K562 (cell line): ENCODE results near the gene DYNLT2. TPM values are rescaled to one million over a fixed set of nuclear protein-coding genes. Genes with fewer than 3 reads are reported as not detected.

Experiments
- ATAC-seq: fragments of 200-7000 bp; cut with Tn5 transposase; 3 replicates; pipeline ENCODE4 v1.9.1; 2020; ENCODE audit warnings: moderate library complexity
- BruUV-seq: library from RNA; stranded (reverse); fragments of 400-500 nt; replicated peaks from 2 replicates; lab custom pipeline; 2021; lab: Mats Ljungman, UMichigan
- CTCF ChIA-PET: fragments of 300-600 bp; formaldehyde crosslinking; extraction: SDS; loops from one replicate; lab custom pipeline; 2021; ENCODE audit warnings: low intra/inter-chr PET ratio; lab: Yijun Ruan, JAX
- POLR2A ChIA-PET: fragments of 300-600, 350-650 bp; sonication (Branson Sonifier 250); formaldehyde crosslinking; extraction: SDS; loops from one replicate; lab custom pipeline; 2021; ENCODE audit warnings: antibody characterized with exemption, inconsistent platforms; lab: Yijun Ruan, JAX
- DNase-seq, 4 experiments: peaks; one replicate each; pipeline versions ENCODE4 v3.0.0 to v3.0.0-alpha.2; 2011 to 2018; ENCODE audit warnings: low spot score in 3 of 4, mixed read lengths in 3 of 4; ENCODE audit errors: extremely low read depth in 1 of 4
- FAIRE-seq: peaks from 2 replicates; lab custom pipeline; 2011; peaks lifted over from hg19 to GRCh38; lab: Jason Lieb, UNC
- H2AFZ ChIP-seq: 2 replicates; pipeline ENCODE4 v1.6.0; 2011; ENCODE audit warnings: low read depth, low read length, control low read depth, inconsistent platforms
- H3K27ac ChIP-seq: fragments of 200-600 bp; 3 replicates; pipeline ENCODE4 v1.8.0; 2011; ENCODE audit warnings: low read depth, mild to moderate bottlenecking, control low read depth, inconsistent platforms, low read length, moderate library complexity, mixed read lengths; ENCODE audit errors: extremely low read depth
- H3K27me3 ChIP-seq, 2 experiments: fragments of 300-600 bp in 1 of 2; 2 replicates in 1 of 2; 3 replicates in 1 of 2; pipeline versions ENCODE4 v1.6.0 to v1.8.0; 2011; ENCODE audit warnings: inconsistent platforms in 2 of 2, low read length in 2 of 2, mild to moderate bottlenecking in 1 of 2, mixed read lengths in 1 of 2, moderate library complexity in 1 of 2; ENCODE audit not compliant: control insufficient read depth in 2 of 2, insufficient read depth in 2 of 2
- H3K36me3 ChIP-seq: fragments of 300-600 bp; 3 replicates; pipeline ENCODE4 v1.8.0; 2011; ENCODE audit warnings: mild to moderate bottlenecking, low read length, inconsistent platforms; ENCODE audit not compliant: control insufficient read depth, insufficient read depth
- H3K4me1 ChIP-seq, 2 experiments: fragments of 200-600 bp in 1 of 2; replicated peaks in 1 of 2; 2 replicates in 1 of 2; 3 replicates in 1 of 2; pipeline versions ENCODE4 v1.5.1 to v1.8.0; 2011; ENCODE audit warnings: inconsistent platforms in 2 of 2, low read length in 2 of 2, mild to moderate bottlenecking in 1 of 2, mixed read lengths in 1 of 2, moderate library complexity in 1 of 2; ENCODE audit not compliant: control insufficient read depth in 2 of 2, insufficient read depth in 2 of 2
- H3K4me2 ChIP-seq: 2 replicates; pipeline ENCODE4 v1.6.1; 2011; ENCODE audit warnings: low read length, control low read depth, inconsistent platforms, mixed read lengths; ENCODE audit not compliant: insufficient read depth
- H3K4me3 ChIP-seq: fragments of 200-600 bp; sonication (generic), shearing (Covaris generic); 2 replicates; pipeline ENCODE4 v1.5.1; 2016; ENCODE audit warnings: control low read depth, inconsistent platforms
- H3K79me2 ChIP-seq: fragments of 200-600 bp; 3 replicates; pipeline ENCODE4 v1.8.0; 2011; ENCODE audit warnings: low read length, inconsistent platforms; ENCODE audit not compliant: control insufficient read depth, insufficient read depth
- H3K9ac ChIP-seq, 2 experiments: 2 replicates each; pipeline versions ENCODE4 v1.6.0 to v1.6.1; 2011; ENCODE audit warnings: low read depth in 2 of 2, low read length in 2 of 2, control low read depth in 1 of 2, inconsistent platforms in 1 of 2, mild to moderate bottlenecking in 1 of 2, mixed read lengths in 1 of 2; ENCODE audit not compliant: insufficient read depth in 1 of 2
- H3K9me1 ChIP-seq: one replicate; pipeline ENCODE4 v1.6.0; 2011; ENCODE audit warnings: inconsistent platforms, mild to moderate bottlenecking, low read length, moderate library complexity; ENCODE audit not compliant: control insufficient read depth, insufficient read depth
- H3K9me3 ChIP-seq: replicated peaks from 2 replicates; pipeline ENCODE4 v1.5.1; 2011; ENCODE audit warnings: low read depth, low read length, inconsistent platforms; ENCODE audit not compliant: control insufficient read depth, insufficient read depth
- H4K20me1 ChIP-seq: replicated peaks from 2 replicates; pipeline ENCODE4 v1.6.1; 2011; ENCODE audit warnings: low read length, inconsistent platforms, mixed read lengths; ENCODE audit not compliant: control insufficient read depth, insufficient read depth
- ARID2 ChIP-seq: fragments of 450-650 bp; IDR thresholded peaks from 2 replicates; pipeline ENCODE4 v1.6.1; 2017; ENCODE audit warnings: antibody characterized with exemption, mild to moderate bottlenecking
- BDP1 ChIP-seq: IDR thresholded peaks from 3 replicates; pipeline ENCODE4 v1.6.1; 2011; ENCODE audit not compliant: insufficient read length, insufficient read depth
- EP300 ChIP-seq: IDR thresholded peaks from 2 replicates; pipeline ENCODE4 v1.6.1; 2012; ENCODE audit warnings: low read length, improper control_type of control experiment
- JUND ChIP-seq, 2 experiments: IDR thresholded peaks; 2 replicates in 1 of 2; 3 replicates in 1 of 2; pipeline ENCODE4 v1.6.1; 2011; ENCODE audit warnings: borderline replicate concordance in 2 of 2, low read depth in 2 of 2, low read length in 2 of 2, improper control_type of control experiment in 1 of 2, missing biosample characterization in 1 of 2, missing genetic modification characterization in 1 of 2, missing genetic modification reagents in 1 of 2
- POLR2H ChIP-seq: IDR thresholded peaks from 2 replicates; pipeline ENCODE4 v1.6.1; 2016; ENCODE audit warnings: missing genetic modification characterization, low read depth, mild to moderate bottlenecking, control low read depth, missing compliant biosample characterization, moderate library complexity
- RBM17 ChIP-seq: fragments of 200-400 bp; formaldehyde crosslinking; IDR thresholded peaks from 2 replicates; pipeline ENCODE4 v1.6.1; 2017; ENCODE audit warnings: low read depth, mild to moderate bottlenecking, low read length, borderline replicate concordance
- RCOR1 ChIP-seq, 2 experiments: IDR thresholded peaks; 2 replicates each; pipeline ENCODE4 v1.6.1; 2012; ENCODE audit warnings: low read depth in 2 of 2, low read length in 2 of 2, borderline replicate concordance in 1 of 2, improper control_type of control experiment in 1 of 2
- SMARCE1 ChIP-seq: fragments of 450-650 bp; IDR thresholded peaks from 2 replicates; pipeline ENCODE4 v1.7.1; 2016; ENCODE audit warnings: mild to moderate bottlenecking
- SP1 ChIP-seq: sonication (generic); formaldehyde crosslinking; IDR thresholded peaks from 2 replicates; pipeline ENCODE4 v1.8.1; 2022; ENCODE audit warnings: mild to moderate bottlenecking, missing genetic modification reagents
- STAG1 ChIP-seq: sonication (generic); formaldehyde crosslinking; IDR thresholded peaks from 2 replicates; pipeline ENCODE4 v1.5.0; 2020; ENCODE audit warnings: missing genetic modification reagents, borderline replicate concordance
- TAF1 ChIP-seq: IDR thresholded peaks from 2 replicates; pipeline ENCODE4 v1.6.1; 2011; ENCODE audit warnings: mild to moderate bottlenecking, low read length, moderate library complexity; ENCODE audit not compliant: insufficient read depth, control insufficient read depth, severe bottlenecking; ENCODE audit errors: extremely low read depth
- ZFP1 ChIP-seq: fragments of 450-650 bp; formaldehyde crosslinking; IDR thresholded peaks from 2 replicates; pipeline ENCODE4 v1.4.0; 2020; ENCODE audit warnings: mild to moderate bottlenecking, mixed read lengths
- ZNF143 ChIP-seq: sonication (generic); formaldehyde crosslinking; IDR thresholded peaks from 2 replicates; pipeline ENCODE4 v1.9.0; 2022; ENCODE audit warnings: mild to moderate bottlenecking, missing genetic modification reagents
- ZNF316 ChIP-seq: fragments of 450-650 bp; IDR thresholded peaks from 2 replicates; pipeline ENCODE4 v1.6.1; 2016
- WGBS: fragments of 100-300 bp; shearing (Covaris generic); methylation state at CpG from one replicate; pipeline ENCODE4 v1.1.6; 2016; ENCODE audit warnings: low coverage, mixed read lengths; ENCODE audit not compliant: insufficient coverage; ENCODE audit errors: missing lambda C conversion rate; 5-methylcytosine and 5-hydroxymethylcytosine counted together
- in situ Hi-C: fragments of 300-500 bp; cut with MboI; formaldehyde crosslinking; loops from 4 replicates; pipeline ENCODE4 v1.15.0; 2018; ENCODE audit warnings: inconsistent platforms, mixed read lengths
- intact Hi-C: fragments of 100-400 bp; cut with micrococcal nuclease; formaldehyde crosslinking; loops from 2 replicates; pipeline ENCODE4 v1.14.2; 2022
- polyA plus RNA-seq, 8 experiments: library from polyadenylated mRNA; depleted of rRNA in 4 of 8; stranded (reverse) in 5 of 8; unstranded in 3 of 8; fragments of >200 nt; fragmentation: Nextera tagmentation in 2 of 8; fragmentation: Illumina TruSeq in 1 of 8; extraction: Ambion mirVana in 2 of 8; extraction: Trizol in 1 of 8; gene quantifications; 2 replicates each; pipeline versions ENCODE4 v1.2.1 to v1.2.3, GENCODE V29; 2011 to 2014; ENCODE audit warnings: inconsistent platforms in 1 of 8, missing spikeins in 1 of 8
- total RNA-seq, 7 experiments: library from RNA; depleted of rRNA in 6 of 7; stranded (reverse); fragments of >200 nt in 6 of 7; fragmentation: Illumina TruSeq in 2 of 7; extraction: Trizol in 2 of 7; gene quantifications; 2 replicates each; pipeline versions ENCODE4 v1.2.1 to v1.2.3, GENCODE V29; 2011 to 2021; ENCODE audit warnings: low replicate concordance in 1 of 7

DYNLT2 gene
- total and polyA plus RNA-seq, 9 of the 15 experiments (the other 6 are each of a cell fraction or from before 2014, with no cell fraction given), result 2.0 to 12.8 (median 6.3) TPM

GRCh38 chr6:169723200-169723909 lies 28.0 kb downstream of the DYNLT2 start (continued):
- TF ChIP-seq ZFP1 (CRISPR knock-in tag), result no peak
- peak; percentile 58; the same call in 1 of the 2 replicates for TF ChIP-seq ARID2
- TF ChIP-seq STAG1 (CRISPR knock-in tag), result no peak
- TF ChIP-seq BDP1, result no peak
- TF ChIP-seq RBM17, result no peak
- TF ChIP-seq, all 486 proteins: peak for 79

- no peaks in the 10 kb centered on the region for H3K27me3 ChIP-seq
- H3K79me2 ChIP-seq, result peaks cover 49% of the 10 kb centered on the region
- ATAC-seq (peak; percentile 62), DNase-seq (peak in 2 of 4 experiments; percentile 50 to 68), FAIRE-seq (peak; percentile 75)
- H3K27ac ChIP-seq, result peak overlapping the region; percentile 72
- no peaks in the 10 kb centered on the region for H3K9me1 ChIP-seq
- ChIA-PET CTCF (interaction anchor here (0.6 kb wide), 1 partner anchor 823 kb away, joined by 3 read pairs; no protein-coding TSS in a partner anchor), POLR2A (interaction anchor here (0.5 to 7.0 kb wide), 11 partner anchors 8 to 29 kb away, joined by 3 to 46 read pairs (median 4); partner anchors contain the start of genes C6orf120, DYNLT2, ERMARD and WDR27)
- peak overlapping the region; percentile 93 for H3K4me2 ChIP-seq
- peak overlapping the region; percentile 79 to 96 for H3K9ac ChIP-seq
- peaks cover 25 to 31% of the 10 kb centered on the region in 2 experiments for H3K4me1 ChIP-seq
- BruUV-seq, result TSS peak; percentile 57
- peak overlapping the region; percentile 66 for H2AFZ ChIP-seq
- 3% methylated on average over 22 of the region's 22 CpGs for WGBS
- H3K36me3 ChIP-seq, result peaks cover 21% of the 10 kb centered on the region
- peak overlapping the region; percentile 63 for H3K4me3 ChIP-seq
- H4K20me1 ChIP-seq, result peaks cover 6% of the 10 kb centered on the region
- intact Hi-C loops (loop anchor here (1.0 kb wide), 1 partner anchor 17 kb away; no protein-coding TSS in a partner anchor), in situ Hi-C loops (no loop called here)
- H3K9me3 ChIP-seq, result no peaks in the 10 kb centered on the region
- TF ChIP-seq RCOR1 (IDR thresholded peaks at IDR 0.05; ENCODE audit: borderline replicate concordance in 1 of 2, low read depth in 2 of 2, low read length in 2 of 2) (peak; percentile 8 to 36; a peak in 2 of 4 replicates), POLR2H (tag) (no peak), ZNF143 (no peak), JUND (IDR thresholded peaks at IDR 0.05; ENCODE audit: borderline replicate concordance, low read depth, low read length) (peak; percentile 88), JUND (tag; IDR thresholded peaks at IDR 0.05; ENCODE audit: borderline replicate concordance, low read depth, low read length) (peak; percentile 86; the same call in 2 of the 3 replicates), ZNF316 (peak; percentile 72), SP1 (CRISPR knock-in tag) (0 out of 2 replicates have a peak, but pooled peaks have one; percentile 27), SMARCE1 (peak; percentile 47; the same call in 1 of the 2 replicates), TAF1 (peak; percentile 17), EP300 (no peak)
These were observed 28.8 kb downstream of the DYNLT2 start for GRCh38 chr6:169722362-169723199.
